Osteoblast (primary cell): ENCODE results near the gene PALD1. TPM values are rescaled to one million over a fixed set of nuclear protein-coding genes. Genes with fewer than 3 reads are reported as not detected.

Source experiments
- DNase-seq: peaks from one replicate; pipeline ENCODE4 v3.0.0; 2011; ENCODE audit warnings: low spot score, mixed read lengths; ENCODE audit not compliant: insufficient read length; ENCODE audit errors: missing footprints
- H2AFZ ChIP-seq: 2 replicates; pipeline ENCODE4 v1.6.0; 2011; ENCODE audit warnings: mild to moderate bottlenecking, low read length
- H3K27ac ChIP-seq: 2 replicates; pipeline ENCODE4 v1.5.1; 2011; ENCODE audit warnings: mild to moderate bottlenecking, low read depth, low read length, moderate library complexity
- H3K27me3 ChIP-seq: 2 replicates; pipeline ENCODE4 v1.6.0; 2012; ENCODE audit warnings: mild to moderate bottlenecking, control low read depth, inconsistent platforms, low read length, moderate library complexity; ENCODE audit not compliant: insufficient read depth
- H3K36me3 ChIP-seq: 2 replicates; pipeline ENCODE4 v1.5.1; 2011; ENCODE audit warnings: mild to moderate bottlenecking, low read length, control low read depth, moderate library complexity; ENCODE audit not compliant: insufficient read depth
- H3K4me1 ChIP-seq: 2 replicates; pipeline ENCODE4 v1.5.1; 2011; ENCODE audit warnings: mild to moderate bottlenecking, low read length, control low read depth, moderate library complexity; ENCODE audit not compliant: insufficient read depth
- H3K4me2 ChIP-seq: 2 replicates; pipeline ENCODE4 v1.6.0; 2011; ENCODE audit warnings: mild to moderate bottlenecking, low read length; ENCODE audit not compliant: insufficient read depth
- H3K4me3 ChIP-seq: fragments of 200-600 bp; sonication (generic); 3 replicates; pipeline ENCODE4 v1.5.1; 2012; ENCODE audit warnings: mild to moderate bottlenecking, low read length, inconsistent platforms; ENCODE audit not compliant: insufficient read depth
- H3K79me2 ChIP-seq: 2 replicates; pipeline ENCODE4 v1.6.0; 2012; ENCODE audit warnings: mild to moderate bottlenecking, low read length, control low read depth, inconsistent platforms; ENCODE audit not compliant: insufficient read depth
- H3K9me3 ChIP-seq: 2 replicates; pipeline ENCODE4 v1.5.1; 2011; ENCODE audit warnings: low read depth, low read length, control low read depth
- H4K20me1 ChIP-seq: 2 replicates; pipeline ENCODE4 v1.6.0; 2012; ENCODE audit warnings: mild to moderate bottlenecking, low read length, control low read depth; ENCODE audit not compliant: insufficient read depth
- total RNA-seq: library from RNA; depleted of rRNA; stranded (reverse); fragments of >200 nt; gene quantifications from 2 replicates; pipeline ENCODE4 v1.2.3, GENCODE V29; 2012
- TF ChIP-seq, protein P1 (sequence below): IDR thresholded peaks from 2 replicates; pipeline ENCODE4 v1.5.1; 2011; ENCODE audit warnings: mild to moderate bottlenecking, low read depth, low read length, moderate library complexity; ENCODE audit errors: extremely low read depth

PALD1 gene
- total RNA-seq, 1 donor = under 0.01 TPM

DNA sequence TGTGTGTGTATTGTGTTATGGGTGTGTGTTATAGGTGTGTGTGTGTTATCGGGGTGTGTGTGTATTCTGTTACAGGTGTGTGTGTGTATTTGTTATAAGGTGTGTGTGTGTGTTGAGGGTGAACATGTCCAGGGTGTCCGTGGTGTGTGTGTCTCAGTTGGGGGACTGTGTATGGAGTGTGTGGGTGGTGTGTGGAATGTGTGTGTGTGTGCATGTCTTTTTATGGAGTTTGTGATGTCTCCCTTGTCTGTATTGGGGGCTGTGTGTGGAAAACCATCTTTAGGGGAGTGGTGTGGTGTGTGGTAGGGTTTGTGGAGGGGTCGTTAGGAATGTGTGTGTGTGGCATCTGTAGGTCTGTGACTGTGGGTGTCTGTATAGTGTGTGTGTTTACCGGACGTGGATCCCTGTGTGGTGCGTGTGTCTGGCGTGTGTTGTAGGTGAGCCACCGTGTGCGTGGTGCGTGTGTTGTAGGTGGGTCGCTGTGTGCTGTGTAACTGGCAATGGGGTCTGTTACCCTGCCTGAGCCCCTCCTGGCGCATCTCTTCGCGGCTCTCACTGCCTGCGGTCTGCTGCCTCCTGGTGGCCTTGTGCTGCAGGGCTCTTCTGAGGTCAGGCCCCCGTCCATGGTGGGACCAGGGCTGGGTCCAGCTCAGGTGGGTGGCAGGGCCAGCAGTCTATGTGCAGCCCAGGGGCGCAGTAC, 61.7 kb downstream of the PALD1 start:
- peaks cover 8% of the 10 kb centered on the region for H3K27me3 ChIP-seq
- no peaks in the 10 kb centered on the region for H3K79me2 ChIP-seq
- no peaks in the 10 kb centered on the region for H3K4me1 ChIP-seq
- no peaks in the 10 kb centered on the region for H4K20me1 ChIP-seq
- peak; percentile 93 for DNase-seq
- no peaks in the 10 kb centered on the region for H3K36me3 ChIP-seq
- no peak overlapping the region for H3K4me3 ChIP-seq
- no peaks in the 10 kb centered on the region for H3K9me3 ChIP-seq
- H3K27ac ChIP-seq = no peak overlapping the region
- TF ChIP-seq, protein P1, sequence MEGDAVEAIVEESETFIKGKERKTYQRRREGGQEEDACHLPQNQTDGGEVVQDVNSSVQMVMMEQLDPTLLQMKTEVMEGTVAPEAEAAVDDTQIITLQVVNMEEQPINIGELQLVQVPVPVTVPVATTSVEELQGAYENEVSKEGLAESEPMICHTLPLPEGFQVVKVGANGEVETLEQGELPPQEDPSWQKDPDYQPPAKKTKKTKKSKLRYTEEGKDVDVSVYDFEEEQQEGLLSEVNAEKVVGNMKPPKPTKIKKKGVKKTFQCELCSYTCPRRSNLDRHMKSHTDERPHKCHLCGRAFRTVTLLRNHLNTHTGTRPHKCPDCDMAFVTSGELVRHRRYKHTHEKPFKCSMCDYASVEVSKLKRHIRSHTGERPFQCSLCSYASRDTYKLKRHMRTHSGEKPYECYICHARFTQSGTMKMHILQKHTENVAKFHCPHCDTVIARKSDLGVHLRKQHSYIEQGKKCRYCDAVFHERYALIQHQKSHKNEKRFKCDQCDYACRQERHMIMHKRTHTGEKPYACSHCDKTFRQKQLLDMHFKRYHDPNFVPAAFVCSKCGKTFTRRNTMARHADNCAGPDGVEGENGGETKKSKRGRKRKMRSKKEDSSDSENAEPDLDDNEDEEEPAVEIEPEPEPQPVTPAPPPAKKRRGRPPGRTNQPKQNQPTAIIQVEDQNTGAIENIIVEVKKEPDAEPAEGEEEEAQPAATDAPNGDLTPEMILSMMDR = peak; percentile 79
- H2AFZ ChIP-seq = no peak overlapping the region
- H3K4me2 ChIP-seq = no peak overlapping the region

DNA sequence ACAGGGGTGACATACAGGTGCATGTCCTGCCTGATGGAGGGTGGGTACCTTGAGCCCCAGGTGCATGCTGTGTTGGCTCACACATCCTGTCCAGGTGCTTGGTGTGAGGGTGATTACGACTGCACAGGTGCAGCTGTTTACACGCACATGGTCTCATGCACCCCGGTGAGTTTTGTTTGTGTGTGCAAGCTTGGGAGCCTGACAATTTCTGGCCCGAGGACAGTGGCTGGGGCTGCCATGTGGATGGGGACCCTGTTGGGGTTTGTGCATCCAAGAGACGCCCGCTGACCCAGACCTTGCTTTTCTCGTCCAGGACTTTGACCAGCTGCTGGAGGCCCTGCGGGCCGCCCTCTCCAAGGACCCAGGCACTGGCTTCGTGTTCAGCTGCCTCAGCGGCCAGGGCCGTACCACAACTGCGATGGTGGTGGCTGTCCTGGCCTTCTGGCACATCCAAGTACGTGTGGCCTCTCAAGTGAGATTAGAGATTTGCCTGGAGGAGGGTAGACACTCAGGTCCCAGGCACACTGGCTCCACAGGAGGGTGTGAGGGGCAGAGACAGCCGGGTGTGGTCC, 62.3 kb downstream of the PALD1 start:
- peak; percentile 43 for DNase-seq
- Histone ChIP-seq H2AFZ (no peak overlapping the region), H3K4me2 (no peak overlapping the region), H3K79me2 (no peaks in the 10 kb centered on the region), H3K27me3 (peaks cover 7% of the 10 kb centered on the region), H3K4me3 (no peak overlapping the region), H3K36me3 (no peaks in the 10 kb centered on the region), H4K20me1 (no peaks in the 10 kb centered on the region), H3K4me1 (no peaks in the 10 kb centered on the region), H3K9me3 (no peaks in the 10 kb centered on the region), H3K27ac (no peak overlapping the region)
- TF ChIP-seq, protein P1 = no peak

DNA sequence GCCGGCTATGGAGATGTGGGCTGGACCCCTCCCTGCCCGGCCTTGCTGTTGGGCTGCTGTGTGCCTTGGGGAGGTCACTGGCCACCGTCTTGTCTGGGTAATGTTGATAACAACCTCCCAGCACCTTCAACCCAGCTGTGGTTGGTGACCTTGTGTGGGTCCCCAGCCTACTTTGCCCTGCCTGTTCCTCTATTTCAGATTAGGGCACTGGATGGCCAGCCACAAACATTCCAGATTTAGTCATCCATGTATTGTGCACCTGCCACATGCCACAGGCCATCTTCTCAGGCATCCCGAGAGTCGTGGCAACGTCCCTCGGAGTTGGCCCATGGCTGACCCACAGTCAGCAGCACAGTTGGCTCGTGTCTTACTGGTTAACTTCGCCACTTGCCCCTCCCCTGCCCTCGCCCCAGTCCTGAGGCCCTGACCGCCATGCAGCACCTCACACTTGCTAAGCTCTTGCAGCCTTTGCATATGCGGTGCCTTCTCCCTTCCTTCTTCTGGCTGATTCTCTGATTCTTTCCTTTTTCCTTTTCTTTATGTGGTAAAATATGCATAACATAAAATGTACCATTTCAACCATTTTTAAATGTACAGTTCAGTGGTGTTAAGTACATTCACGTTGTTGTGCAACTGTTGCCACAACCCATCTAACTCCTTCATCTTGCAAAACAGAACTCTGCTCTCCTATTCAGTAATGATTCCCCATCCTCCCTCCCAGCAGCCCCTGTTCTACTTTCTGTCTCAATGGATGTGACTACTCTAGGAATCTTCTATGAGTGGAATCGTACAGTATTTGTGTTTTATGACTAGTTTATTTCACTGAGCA, 63.4 kb downstream of the PALD1 start:
- H3K36me3 ChIP-seq = no peaks in the 10 kb centered on the region
- no peak overlapping the region for H3K4me3 ChIP-seq
- DNase-seq = peak; percentile 34

More for the DNA sequence above, 63.4 kb downstream of the PALD1 start:
- Histone ChIP-seq H2AFZ (no peak overlapping the region), H3K27ac (no peak overlapping the region), H3K4me1 (no peaks in the 10 kb centered on the region), H3K79me2 (no peaks in the 10 kb centered on the region), H3K27me3 (peaks cover 3% of the 10 kb centered on the region), H4K20me1 (no peaks in the 10 kb centered on the region), H3K9me3 (no peaks in the 10 kb centered on the region), H3K4me2 (no peak overlapping the region)
- TF ChIP-seq, protein P1 = no peak
